ENCODE data around the gene GRIFIN. TPM values are rescaled to one million over a fixed set of nuclear protein-coding genes. Genes with fewer than 3 reads are reported as not detected.

The GRIFIN gene
- total and polyA plus RNA-seq, 9 of the 15 experiments (the other 6 are each of a cell fraction or from before 2014, with no cell fraction given) = not detected

- TF ChIP-seq, protein P1, sequence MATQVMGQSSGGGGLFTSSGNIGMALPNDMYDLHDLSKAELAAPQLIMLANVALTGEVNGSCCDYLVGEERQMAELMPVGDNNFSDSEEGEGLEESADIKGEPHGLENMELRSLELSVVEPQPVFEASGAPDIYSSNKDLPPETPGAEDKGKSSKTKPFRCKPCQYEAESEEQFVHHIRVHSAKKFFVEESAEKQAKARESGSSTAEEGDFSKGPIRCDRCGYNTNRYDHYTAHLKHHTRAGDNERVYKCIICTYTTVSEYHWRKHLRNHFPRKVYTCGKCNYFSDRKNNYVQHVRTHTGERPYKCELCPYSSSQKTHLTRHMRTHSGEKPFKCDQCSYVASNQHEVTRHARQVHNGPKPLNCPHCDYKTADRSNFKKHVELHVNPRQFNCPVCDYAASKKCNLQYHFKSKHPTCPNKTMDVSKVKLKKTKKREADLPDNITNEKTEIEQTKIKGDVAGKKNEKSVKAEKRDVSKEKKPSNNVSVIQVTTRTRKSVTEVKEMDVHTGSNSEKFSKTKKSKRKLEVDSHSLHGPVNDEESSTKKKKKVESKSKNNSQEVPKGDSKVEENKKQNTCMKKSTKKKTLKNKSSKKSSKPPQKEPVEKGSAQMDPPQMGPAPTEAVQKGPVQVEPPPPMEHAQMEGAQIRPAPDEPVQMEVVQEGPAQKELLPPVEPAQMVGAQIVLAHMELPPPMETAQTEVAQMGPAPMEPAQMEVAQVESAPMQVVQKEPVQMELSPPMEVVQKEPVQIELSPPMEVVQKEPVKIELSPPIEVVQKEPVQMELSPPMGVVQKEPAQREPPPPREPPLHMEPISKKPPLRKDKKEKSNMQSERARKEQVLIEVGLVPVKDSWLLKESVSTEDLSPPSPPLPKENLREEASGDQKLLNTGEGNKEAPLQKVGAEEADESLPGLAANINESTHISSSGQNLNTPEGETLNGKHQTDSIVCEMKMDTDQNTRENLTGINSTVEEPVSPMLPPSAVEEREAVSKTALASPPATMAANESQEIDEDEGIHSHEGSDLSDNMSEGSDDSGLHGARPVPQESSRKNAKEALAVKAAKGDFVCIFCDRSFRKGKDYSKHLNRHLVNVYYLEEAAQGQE (IDR thresholded peaks at IDR 0.05; ENCODE audit: borderline replicate concordance) = peak; percentile 71
- TF ChIP-seq, protein P1 (CRISPR knock-in tag; IDR thresholded peaks at IDR 0.05; ENCODE audit: low read depth) = no peak
- TF ChIP-seq XRCC5 (IDR thresholded peaks at IDR 0.05; ENCODE audit: low read depth, low read length) = peak; percentile 25; the same call in 1 of the 2 replicates
- TF ChIP-seq RBM22 (IDR thresholded peaks at IDR 0.05; ENCODE audit: low read depth, low read length, poor library complexity, severe bottlenecking) = no peak
- no peak for TF ChIP-seq YY1 (IDR thresholded peaks at IDR 0.05; ENCODE audit: borderline replicate concordance in 1 of 3, control insufficient read depth in 1 of 3, extremely low read depth in 1 of 3, insufficient read depth in 3 of 3, insufficient read length in 1 of 3, insufficient replicate concordance in 2 of 3, low read depth in 1 of 3, low read length in 2 of 3)
- TF ChIP-seq MAZ (CRISPR knock-in tag; conservative IDR thresholded peaks at IDR 0.05 in 1 of 2, IDR thresholded peaks at IDR 0.05 in 1 of 2) = peak in 1 of 2 experiments; percentile 52; a peak in 1 of 4 replicates
- no peak for TF ChIP-seq MYBL2 (IDR thresholded peaks at IDR 0.05; ENCODE audit: low read depth)
- TF ChIP-seq MYBL2 (CRISPR knock-in tag; IDR thresholded peaks at IDR 0.05; ENCODE audit: borderline replicate concordance) = no peak
- peak; percentile 61 to 82 for TF ChIP-seq RAD21 (CRISPR knock-in tag; conservative IDR thresholded peaks at IDR 0.05 in 1 of 2, IDR thresholded peaks at IDR 0.05 in 1 of 2)
- TF ChIP-seq, protein P2, sequence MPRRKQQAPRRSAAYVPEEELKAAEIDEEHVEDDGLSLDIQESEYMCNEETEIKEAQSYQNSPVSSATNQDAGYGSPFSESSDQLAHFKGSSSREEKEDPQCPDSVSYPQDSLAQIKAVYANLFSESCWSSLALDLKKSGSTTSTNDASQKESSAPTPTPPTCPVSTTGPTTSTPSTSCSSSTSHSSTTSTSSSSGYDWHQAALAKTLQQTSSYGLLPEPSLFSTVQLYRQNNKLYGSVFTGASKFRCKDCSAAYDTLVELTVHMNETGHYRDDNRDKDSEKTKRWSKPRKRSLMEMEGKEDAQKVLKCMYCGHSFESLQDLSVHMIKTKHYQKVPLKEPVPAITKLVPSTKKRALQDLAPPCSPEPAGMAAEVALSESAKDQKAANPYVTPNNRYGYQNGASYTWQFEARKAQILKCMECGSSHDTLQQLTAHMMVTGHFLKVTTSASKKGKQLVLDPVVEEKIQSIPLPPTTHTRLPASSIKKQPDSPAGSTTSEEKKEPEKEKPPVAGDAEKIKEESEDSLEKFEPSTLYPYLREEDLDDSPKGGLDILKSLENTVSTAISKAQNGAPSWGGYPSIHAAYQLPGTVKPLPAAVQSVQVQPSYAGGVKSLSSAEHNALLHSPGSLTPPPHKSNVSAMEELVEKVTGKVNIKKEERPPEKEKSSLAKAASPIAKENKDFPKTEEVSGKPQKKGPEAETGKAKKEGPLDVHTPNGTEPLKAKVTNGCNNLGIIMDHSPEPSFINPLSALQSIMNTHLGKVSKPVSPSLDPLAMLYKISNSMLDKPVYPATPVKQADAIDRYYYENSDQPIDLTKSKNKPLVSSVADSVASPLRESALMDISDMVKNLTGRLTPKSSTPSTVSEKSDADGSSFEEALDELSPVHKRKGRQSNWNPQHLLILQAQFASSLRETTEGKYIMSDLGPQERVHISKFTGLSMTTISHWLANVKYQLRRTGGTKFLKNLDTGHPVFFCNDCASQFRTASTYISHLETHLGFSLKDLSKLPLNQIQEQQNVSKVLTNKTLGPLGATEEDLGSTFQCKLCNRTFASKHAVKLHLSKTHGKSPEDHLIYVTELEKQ (CRISPR knock-in tag; IDR thresholded peaks at IDR 0.05) = no peak
- TF ChIP-seq, protein P3, sequence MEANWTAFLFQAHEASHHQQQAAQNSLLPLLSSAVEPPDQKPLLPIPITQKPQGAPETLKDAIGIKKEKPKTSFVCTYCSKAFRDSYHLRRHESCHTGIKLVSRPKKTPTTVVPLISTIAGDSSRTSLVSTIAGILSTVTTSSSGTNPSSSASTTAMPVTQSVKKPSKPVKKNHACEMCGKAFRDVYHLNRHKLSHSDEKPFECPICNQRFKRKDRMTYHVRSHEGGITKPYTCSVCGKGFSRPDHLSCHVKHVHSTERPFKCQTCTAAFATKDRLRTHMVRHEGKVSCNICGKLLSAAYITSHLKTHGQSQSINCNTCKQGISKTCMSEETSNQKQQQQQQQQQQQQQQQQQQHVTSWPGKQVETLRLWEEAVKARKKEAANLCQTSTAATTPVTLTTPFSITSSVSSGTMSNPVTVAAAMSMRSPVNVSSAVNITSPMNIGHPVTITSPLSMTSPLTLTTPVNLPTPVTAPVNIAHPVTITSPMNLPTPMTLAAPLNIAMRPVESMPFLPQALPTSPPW (CRISPR knock-in tag; IDR thresholded peaks at IDR 0.05) = peak; percentile 17; the same call in 1 of the 2 replicates
Observed at GRCh38 chr7:2477447-2478398, 1.5 kb upstream of the GRIFIN start (continued).
